T-helper 2 cell (primary cell): ENCODE data around the gene SAMD4A.
A peak's percentile ranks its signal among the peaks of the same experiment; 100 is the strongest.
"Not testable (repeated sequence)": the region's sequence is repeated elsewhere in the genome, so short reads cannot be mapped to it uniquely, and the experiment has no call there.

Source experiments
- DNase-seq, 5 experiments: peaks; one replicate each; pipeline versions ENCODE4 v3.0.0 to v3.0.0-alpha.2; 2012 to 2022

The SAMD4A gene

GRCh38 chr14:54735424-54735823 is 168.5 kb downstream of the SAMD4A start:
- no peak for DNase-seq

DNA sequence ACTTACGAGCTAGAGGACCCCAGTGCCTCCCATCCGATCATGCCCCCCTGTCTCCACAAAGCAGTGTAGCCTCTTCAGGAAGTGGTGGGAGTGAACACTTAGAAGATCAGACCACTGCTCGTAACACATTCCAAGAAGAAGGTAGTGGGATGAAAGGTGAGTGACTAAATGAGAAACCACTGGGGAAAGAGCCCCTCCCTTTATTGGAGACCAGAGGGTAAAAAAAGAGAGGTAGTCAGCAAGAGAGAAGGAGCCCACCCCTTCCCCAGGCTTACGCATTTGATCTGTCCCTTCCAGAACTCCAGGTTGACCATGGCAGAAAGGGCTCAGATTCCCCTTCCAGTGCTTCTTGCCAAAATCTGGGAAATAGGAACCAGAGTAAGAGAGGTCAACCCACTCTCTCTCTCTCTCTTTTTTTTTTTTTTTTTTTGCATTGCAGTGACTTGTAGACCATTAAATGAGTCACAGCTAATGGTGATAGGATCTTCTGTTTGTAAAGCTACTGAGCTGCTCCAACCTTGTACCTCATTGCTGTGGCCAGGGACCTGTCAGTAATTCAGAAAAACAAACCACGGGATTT is 170.3 kb downstream of the SAMD4A start:
- DNase-seq = peak in 1 of 5 experiments; percentile 86

DNA sequence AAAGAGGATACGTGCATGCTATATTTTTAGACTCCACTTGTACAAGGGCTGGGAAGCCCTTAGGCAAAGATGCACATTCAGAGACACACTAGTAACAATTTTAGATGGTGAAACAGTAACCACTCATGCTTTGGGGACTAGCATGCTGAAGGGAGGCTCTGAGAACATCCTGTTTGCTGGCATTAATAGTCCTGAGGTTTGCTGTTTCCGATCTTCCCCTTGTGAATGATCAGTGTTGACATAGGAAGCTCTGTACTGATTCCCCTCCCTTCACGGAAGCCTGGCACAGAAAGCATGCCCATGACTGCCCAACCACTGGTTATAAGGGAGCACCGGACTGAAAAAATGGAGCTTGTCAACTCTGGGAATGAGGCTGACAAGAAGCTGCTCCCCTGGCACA is 171.1 kb downstream of the SAMD4A start:
- DNase-seq = no peak

- DNase-seq = no peak
Measured at GRCh38 chr14:54739514-54739913, 172.6 kb downstream of the SAMD4A start.

- DNase-seq = no peak
Measured at GRCh38 chr14:54742492-54743350, 175.8 kb downstream of the SAMD4A start.

DNA sequence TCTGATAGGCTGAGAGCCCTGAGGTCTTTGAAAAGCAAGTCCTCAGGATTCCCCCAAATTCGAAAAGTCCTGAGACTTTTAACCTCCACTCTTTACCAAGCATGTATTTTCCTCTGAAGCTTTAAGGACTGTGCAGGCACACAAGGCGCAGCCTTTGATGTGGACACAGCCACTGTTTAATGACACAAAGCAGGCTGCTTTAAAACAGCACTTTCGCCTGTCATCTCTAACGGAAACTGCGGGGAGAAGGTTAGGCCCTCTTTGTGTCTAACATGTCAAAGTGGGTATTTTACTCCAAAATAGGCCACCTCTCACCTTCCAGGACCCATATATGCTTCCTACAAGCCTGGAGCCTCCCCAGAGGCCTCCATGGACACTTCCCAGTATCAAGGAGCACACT is 176.5 kb downstream of the SAMD4A start:
- peak in 1 of 5 experiments; percentile 50 for DNase-seq

DNA sequence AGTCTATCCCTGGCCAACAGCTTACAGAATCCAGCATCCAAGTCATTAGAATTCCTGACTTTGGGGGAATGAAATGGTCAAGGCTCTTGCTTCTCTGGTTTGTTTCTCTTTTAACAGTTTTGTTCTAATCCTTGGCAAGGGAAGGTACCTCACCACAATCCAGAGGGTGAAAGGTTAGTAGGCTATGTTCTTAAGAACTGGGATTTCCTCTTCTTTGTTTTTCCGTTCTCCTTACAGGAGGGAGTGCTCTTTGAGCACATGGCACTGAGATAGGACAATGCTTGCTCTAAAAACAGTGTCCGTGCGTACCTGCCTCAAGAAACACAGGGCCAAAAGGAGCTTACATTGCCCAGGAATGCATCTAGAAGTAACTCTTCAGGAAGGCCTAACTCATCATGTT is 179.1 kb downstream of the SAMD4A start:
- no peak for DNase-seq

DNA sequence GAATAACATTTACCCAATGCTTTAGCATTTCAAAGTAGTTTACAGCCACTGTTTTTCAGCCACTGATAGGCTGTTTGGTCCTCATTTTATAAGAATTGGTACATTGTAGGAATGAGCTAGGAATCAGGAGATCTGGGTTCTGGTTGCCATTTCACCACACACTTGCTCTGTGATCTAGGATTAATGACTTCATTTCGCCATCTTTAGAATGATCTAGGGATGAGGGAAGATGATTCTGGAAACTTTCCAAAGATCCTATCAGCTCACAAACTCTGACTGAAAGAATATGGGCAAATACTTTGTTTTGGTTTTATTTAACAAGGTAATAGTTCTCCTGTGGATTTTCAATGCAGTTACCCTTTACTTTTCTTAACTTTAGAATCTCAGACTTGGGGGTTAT is 180.7 kb downstream of the SAMD4A start:
- DNase-seq = no peak

DNA sequence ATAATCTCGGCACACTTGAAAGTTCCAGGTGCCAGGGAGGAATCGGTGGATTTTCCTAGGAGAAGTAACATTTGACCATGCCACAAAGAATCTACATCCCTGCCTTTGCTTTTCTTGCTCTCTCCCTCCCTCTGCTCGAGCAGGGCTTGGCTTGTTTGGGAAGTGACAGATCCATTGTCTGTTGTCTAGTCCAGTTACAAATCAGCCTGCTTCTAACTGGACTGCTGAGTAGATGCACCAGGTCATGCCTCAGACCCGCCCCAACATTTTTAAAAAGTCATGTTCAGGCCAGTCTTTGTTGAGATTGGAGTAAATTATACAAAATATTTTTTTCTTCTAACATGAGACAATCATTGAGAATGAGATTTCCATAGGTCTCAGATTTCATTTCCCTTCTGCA is 182.3 kb downstream of the SAMD4A start:
- no peak for DNase-seq

- DNase-seq = no peak
Measured at GRCh38 chr14:54749727-54750126, 182.8 kb downstream of the SAMD4A start.

DNA sequence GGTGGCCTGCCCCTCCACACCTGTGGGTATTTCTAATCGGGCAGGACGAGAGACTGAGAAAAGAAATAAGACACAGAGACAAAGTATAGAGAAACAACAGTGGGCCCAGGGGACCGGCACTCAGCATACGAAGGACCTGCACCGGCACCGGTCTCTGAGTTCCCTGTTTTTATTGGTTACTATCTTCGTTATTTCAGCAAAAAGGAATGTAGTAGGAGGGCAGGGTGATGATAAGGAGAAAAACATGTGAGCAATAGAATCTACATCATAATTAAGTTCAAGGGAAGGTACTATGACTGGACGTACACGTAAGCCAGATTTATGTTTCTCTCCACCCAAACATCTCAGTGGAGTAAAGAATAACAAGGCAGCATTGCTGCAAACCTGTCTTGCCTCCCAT is 185.7 kb downstream of the SAMD4A start:
- not testable (repeated sequence) for DNase-seq

- DNase-seq = not testable (repeated sequence)
Measured at GRCh38 chr14:54753396-54753795, 186.5 kb downstream of the SAMD4A start.

GRCh38 chr14:54754116-54754622 is 187.2 kb downstream of the SAMD4A start:
- DNase-seq = no peak

DNA sequence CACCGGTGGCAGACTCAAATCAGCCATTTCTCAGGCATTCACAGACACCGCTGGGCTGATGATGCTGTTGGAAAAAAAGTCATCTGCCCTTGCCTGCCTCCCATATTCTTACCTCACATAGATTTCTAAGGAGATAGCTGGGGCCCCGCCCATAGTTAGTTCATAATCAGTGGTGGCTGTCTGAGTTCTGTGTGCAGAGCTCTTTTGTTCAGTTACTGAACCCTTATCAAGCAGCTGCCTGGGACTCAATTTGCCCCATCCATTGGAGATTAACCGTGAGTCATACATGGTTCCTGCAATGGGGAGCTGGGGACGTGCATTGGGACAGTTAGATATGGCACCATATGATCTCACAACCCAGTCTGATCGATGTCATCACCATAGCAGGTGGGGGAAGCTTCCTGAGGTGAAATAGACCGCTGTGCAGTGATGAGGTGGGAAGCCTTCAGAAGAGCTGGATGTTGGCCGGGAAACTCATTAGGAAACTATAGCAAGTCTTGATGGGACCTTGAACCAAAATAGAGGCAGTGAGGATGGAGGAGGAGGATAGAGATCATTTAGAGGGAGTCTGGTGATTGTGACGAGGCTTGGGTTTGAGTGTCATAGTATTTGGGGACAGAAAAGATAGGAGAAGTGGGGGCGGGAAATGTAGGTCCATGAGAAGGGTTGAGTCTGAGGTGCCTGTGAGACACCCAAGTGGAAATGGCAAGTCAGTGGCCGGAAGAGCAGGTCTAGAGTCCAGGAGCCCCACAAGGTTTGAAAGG is 187.9 kb downstream of the SAMD4A start:
- DNase-seq = peak in 1 of 5 experiments; percentile 69

GRCh38 chr14:54756656-54757392 is 189.9 kb downstream of the SAMD4A start:
- no peak for DNase-seq

DNA sequence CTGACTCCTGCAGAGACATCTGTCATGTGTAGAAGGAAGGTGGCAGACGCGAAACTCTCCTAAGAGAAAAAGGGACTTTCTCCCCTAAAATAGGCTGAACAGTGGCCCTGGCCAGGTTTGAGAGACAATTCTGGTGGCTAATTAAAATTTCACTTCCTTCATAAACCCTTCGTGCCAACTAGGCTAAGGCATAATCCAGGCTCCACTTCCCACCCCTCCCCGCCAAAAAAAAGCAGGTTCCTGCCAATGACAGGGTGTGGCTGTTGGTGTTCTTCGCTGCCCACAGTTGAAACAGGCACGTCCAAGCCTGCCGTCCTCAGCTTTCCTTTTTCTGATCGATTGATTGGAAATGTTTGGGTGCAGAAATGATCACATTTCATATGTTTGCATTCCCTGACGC is 191.1 kb downstream of the SAMD4A start:
- no peak for DNase-seq

DNA sequence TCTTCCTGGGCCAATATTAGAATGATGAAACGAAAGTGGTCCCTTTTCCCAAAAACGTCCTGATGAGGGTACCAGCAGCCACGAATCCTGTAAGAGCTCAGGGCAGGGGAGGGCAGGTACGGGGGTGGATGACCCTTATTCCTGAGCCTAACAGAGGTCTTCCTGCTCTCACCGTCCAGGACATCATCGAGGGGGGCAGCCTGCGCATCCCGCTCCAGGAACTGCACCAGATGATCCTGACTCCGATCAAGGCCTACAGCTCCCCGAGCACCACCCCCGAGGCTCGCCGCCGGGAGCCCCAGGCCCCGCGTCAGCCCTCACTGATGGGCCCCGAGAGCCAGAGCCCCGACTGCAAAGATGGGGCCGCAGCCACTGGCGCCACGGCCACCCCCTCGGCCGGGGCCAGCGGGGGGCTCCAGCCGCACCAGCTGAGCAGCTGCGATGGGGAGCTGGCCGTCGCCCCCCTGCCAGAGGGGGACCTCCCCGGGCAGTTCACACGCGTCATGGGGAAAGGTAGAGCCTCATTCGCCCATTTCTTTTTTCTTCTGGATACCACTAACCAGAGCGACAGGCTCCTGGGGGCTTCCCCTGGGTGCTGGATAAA is 193.2 kb downstream of the SAMD4A start:
- no peak for DNase-seq

DNA sequence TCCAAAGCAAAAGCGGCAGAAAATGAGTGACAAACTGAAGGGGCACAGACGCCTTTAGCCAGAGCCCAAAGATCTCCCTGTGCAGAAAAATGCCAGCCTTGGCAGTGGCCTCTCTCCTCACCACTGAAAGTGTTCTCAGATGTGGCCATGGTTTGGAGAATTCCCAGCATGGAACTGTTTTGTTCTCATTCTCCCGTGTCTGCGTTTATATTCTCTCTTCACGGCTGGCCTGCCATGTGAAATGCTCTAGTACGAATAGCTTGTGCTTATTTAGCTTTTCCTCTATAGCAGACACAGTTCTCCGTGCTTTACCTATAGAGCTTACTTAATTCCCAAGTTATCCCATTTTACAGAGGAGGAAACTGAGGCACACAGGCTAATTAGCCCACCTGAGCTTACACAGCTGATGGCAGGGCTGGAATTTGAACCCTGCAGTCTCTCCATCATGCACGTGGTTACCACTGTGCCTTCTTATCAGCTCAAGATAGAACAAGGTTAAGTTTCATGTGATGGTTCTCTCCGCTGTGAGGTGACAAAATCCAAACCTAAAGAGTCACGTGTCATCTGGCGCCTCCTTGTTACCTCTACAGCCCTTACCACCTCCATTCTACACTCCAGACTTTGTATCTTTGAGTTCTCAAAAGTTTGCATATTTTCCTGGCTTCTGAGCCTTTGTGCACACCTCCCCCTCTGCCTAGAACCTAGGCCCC is 194.1 kb downstream of the SAMD4A start:
- no peak for DNase-seq

DNA sequence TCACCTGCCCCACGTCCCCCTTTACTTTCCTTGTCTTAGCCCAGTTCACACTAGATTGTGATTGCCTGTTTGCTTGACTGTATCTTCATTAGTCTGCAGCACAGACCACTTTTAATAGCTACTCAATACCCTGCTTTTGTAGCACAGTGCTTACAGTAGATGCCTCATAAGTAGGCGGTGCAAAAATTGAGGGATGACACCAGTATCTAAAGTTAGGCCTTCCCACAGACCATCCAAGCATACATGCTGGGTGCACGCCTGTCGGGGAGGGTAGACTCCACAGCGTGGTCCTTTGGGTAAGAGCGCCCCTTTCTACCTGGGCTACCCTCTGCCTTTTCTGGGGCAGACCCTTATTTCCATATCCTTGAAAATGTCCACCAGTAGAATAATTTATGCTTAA is 194.9 kb downstream of the SAMD4A start:
- no peak for DNase-seq

- DNase-seq = no peak
Measured at GRCh38 chr14:54762296-54762695, 195.4 kb downstream of the SAMD4A start.

DNA sequence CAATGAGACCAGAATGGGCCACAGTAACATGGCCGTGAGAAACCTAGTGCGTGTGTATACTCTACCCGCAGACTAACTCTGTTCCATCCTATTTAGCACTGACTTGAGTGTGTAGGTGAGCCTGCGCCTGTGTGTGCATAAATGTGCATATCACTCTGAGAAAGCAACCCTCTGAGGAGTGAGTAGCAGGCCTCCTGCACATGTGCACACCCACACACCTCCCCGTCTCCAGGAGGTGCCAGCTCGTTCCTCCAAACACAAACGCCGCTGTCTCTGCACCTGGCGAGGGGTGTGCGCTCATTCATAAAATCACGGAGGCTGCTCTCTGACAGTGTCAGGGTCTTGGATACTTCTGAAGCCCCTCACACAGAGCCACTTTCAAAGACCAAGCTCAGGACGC is 196.8 kb downstream of the SAMD4A start:
- no peak for DNase-seq
